GM12873 (cell line): Measurements from ENCODE around the gene ARL13B.

Experiments used
- TF ChIP-seq, protein P1 (sequence below): IDR thresholded peaks from 2 replicates; pipeline ENCODE4 v1.5.1; 2012; ENCODE audit warnings: low read depth, mild to moderate bottlenecking, moderate library complexity, low read length, control low read depth; ENCODE audit not compliant: insufficient read depth; ENCODE audit errors: missing control alignments

The ARL13B gene

DNA sequence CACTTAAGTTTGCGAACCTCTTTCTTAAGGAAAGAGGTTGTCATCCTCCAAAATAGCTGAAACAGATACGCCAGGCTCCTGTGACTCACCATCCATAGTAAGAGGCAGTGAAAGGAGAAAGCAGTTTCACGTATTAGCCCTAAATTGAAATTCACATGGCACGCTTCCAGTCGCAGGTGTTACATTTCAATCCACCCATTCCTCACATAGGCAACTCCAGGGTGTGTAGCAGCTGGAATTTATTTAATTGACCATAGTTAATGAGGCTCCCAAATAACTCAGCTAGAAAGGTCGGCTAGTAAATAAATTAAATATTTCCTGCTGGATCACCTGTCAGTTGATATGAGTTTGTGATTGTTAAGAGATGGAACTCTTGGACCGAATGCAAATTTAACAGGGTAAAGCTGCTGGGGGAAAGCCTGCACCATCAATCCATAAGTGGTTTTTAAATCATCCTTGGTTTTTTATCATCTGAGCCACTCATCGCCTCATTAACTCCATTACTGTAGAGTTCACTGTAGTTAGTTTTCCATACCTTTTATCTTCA, 102.5 kb downstream of the ARL13B start:
- TF ChIP-seq, protein P1, sequence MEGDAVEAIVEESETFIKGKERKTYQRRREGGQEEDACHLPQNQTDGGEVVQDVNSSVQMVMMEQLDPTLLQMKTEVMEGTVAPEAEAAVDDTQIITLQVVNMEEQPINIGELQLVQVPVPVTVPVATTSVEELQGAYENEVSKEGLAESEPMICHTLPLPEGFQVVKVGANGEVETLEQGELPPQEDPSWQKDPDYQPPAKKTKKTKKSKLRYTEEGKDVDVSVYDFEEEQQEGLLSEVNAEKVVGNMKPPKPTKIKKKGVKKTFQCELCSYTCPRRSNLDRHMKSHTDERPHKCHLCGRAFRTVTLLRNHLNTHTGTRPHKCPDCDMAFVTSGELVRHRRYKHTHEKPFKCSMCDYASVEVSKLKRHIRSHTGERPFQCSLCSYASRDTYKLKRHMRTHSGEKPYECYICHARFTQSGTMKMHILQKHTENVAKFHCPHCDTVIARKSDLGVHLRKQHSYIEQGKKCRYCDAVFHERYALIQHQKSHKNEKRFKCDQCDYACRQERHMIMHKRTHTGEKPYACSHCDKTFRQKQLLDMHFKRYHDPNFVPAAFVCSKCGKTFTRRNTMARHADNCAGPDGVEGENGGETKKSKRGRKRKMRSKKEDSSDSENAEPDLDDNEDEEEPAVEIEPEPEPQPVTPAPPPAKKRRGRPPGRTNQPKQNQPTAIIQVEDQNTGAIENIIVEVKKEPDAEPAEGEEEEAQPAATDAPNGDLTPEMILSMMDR, result no peak

DNA sequence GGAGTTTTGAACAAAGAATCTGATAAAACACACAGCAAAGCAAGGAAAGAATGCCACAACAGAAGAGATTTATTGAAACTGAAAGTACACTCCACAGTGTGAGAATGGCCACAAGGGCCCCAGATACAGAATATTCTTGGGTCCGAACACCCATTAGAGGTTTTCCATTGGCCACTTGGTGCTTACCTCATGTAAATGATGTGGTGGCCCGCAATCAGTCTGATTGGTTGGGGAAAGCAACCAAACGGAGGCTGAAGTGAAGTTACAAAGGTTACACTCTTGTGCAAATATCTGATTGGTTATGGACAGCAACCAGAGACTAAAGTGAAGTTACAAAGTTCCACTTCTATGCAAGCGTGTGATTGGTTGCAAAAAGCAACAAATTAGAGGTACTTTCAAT, 103.3 kb downstream of the ARL13B start:
- TF ChIP-seq, protein P1, result no peak

DNA sequence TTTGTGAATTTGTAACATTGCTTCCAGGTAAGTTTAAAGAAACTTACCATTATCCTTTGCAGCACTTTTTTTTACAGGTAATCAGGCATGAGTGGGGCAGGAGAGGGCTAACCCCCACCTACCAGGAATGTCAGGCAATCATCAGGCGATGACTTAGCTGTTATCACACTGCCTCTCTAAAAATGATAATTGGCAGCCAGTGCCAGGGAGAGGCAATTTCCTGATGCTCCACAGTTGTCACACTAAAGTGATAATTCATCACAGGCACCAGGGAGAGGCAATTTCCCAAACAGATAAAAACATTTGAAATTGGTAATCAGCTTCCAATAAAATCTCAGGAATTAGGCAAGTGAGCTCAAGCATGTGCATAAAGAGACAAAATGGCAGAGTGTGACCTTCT, 109.2 kb downstream of the ARL13B start:
- TF ChIP-seq, protein P1, result no peak

DNA sequence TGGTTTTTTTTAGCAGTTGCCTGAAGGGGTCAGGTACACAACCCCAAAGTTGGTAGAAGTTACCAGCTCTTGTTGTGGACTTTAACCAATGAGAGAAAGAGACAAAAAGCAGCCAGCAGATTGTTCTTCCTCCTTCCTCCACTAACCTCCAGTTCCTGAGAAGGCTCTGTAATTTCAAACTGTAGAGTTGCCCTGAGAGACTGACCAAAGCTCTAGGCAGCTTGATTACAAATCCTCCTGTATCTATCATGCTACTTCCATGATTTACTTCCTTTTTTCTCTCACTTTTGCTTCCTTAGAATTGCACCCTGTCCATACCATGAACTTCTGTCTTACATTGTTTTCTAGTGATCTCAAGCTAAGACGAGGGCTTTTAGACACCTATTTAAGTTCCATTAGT, 112.1 kb downstream of the ARL13B start:
- TF ChIP-seq, protein P1, result no peak

DNA sequence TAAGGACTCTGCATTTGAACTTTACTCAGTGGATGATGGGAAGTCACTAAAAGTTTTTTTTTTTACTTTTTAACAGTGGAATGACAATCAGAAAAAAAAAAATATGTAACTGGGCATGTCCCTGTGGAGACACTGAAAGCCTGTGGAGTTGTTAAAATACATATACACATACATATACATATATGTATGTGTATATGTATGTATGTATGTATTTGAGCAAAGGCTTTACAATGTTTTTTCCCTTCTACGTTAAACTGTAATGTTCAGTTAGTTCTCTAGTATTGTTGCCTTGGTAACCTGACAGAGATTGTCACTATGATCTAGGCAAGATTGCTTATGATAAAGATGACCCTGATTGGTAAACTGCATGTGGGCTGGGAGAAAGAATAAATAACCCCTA, 113.2 kb downstream of the ARL13B start:
- TF ChIP-seq, protein P1, result no peak

DNA sequence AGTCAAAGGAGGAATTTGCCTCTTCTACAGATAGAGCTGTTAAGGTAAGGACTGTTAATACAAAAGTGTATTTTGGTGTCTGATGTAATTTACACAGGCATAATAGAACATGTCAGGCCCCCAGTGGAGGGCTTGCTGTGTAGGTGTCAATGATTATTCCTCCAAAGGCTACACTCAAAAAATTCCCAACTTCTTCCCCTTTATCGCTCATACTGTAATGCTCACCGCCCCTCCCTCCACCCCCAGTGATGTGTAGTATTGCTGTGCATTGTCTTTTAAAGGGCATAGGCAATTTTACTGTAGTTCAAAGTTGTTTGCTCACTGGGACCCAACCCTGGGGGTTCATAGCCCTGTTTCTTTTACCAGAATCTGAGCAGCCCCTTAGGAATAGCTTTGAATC, 115.2 kb downstream of the ARL13B start:
- TF ChIP-seq, protein P1, result no peak

DNA sequence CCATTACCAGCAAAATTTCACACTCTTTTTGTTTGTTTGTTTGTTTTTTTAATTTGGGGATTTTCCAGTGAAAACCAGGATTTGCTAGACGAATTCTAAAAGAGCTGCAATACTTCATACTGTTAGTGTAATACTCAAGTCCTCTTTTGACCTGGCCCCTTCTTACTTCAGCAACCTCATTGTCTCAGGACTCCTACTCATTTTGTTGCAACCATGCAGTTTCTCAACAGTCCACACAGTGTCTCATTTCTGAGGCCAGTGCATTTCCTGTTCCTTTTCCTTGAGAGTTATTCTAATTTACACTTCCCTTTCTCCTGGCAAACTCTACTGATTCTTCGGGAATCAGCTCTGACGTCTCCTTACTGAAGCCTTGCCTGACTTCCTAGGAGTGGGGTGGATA, 118.5 kb downstream of the ARL13B start:
- TF ChIP-seq, protein P1, result peak; percentile 10
